A204.1 (cell line): Measurements from ENCODE around the gene ADTRP.

Experiments
- FAIRE-seq: peaks from 2 replicates; lab custom pipeline; 2012; peaks lifted over from hg19 to GRCh38; lab: Jason Lieb, UNC

ADTRP gene

GRCh38 chr6:11778648-11779328 is at the start of gene ADTRP:
Gene ADTRP (minus strand): TSS chr6:11778803. CDS start chr6:11778759, 44 bp downstream.
- FAIRE-seq = no peak

DNA sequence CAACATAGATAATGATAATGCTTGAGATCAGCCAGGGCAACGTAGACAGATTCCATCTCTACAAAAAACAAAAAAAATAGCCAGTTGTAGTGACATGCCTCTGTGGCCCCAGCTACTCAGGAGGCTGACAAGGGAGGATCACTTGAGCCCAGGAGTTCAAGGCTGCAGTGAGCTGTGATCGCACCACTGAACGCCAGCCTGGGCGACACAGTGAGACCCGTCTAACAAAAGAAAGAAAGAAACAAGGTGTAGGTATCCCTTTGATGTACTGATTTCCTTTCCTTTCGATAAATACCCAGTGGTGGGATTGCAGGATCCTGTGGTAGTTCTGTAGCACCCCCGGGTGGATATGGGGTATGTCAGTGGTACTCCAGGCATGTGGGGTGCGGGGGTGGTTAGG is 48.2 kb upstream of the ADTRP start:
- FAIRE-seq = no peak

- FAIRE-seq = no peak
Measured at GRCh38 chr6:11824986-11825385, 46.4 kb upstream of the ADTRP start.

- FAIRE-seq = no peak
Measured at GRCh38 chr6:11822346-11822745, 43.7 kb upstream of the ADTRP start.

GRCh38 chr6:11821781-11822180 is 43.2 kb upstream of the ADTRP start:
- no peak for FAIRE-seq

- no peak for FAIRE-seq
Measured at GRCh38 chr6:11820821-11821220, 42.2 kb upstream of the ADTRP start.

DNA sequence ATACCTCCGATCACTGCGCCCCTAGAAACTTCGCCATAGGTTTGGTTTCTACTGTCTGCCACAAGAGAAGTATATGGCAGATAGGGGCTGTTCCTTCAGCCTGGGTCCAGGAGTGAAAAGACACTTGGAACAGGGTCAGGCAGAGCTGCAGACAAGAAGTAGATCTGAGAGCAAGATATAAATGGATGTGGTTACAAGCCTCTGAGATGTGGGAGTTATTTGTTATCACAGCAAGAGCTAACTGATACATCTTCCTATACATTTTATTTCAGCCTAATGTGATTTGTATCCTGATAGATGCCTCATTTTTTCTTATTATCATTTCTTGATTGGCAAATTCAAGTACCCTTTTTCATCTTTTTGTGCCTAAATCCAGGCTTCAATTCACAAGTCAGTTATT is 40.9 kb upstream of the ADTRP start:
- no peak for FAIRE-seq

- no peak for FAIRE-seq
Measured at GRCh38 chr6:11815231-11815630, 36.6 kb upstream of the ADTRP start.

DNA sequence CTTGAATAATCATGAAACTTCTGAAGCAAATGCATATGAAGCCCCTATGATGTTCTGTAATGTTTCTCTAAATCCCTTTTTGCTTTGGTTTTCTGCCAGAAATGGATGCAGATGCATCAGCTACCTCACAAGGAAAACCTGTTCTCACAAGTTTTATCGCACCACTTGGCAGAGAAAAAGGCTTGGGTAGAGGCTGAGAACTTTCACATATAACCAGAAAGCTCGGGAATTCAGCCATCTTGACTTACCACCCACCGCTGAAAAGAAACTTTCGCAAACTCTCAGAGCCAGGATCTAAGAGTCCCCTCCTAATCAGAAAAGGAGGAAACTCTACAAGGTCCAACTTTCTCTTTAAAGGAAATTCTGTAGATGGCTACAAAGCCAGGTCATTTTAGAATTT is 36.2 kb upstream of the ADTRP start:
- FAIRE-seq = no peak

DNA sequence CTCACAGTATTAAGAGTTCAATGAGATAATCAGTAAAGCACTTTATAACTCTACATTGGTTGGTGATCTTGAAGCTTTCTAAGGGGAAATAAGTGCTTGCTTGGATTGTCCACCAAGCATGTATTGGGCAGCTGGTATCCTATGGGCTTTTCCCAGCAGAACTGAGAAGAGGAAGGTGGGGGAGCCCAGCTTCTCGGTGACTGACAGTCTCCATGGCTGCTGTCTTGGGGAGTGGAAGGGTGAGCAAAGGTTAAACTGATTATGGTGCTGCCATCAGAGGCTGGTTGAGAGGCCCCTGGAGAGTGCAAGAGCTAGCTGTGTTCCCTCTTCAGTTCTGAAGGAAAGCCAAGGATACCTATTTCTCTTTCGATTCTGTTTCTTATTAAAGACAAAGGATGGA is 35.5 kb upstream of the ADTRP start:
- FAIRE-seq = no peak

- FAIRE-seq = no peak
Measured at GRCh38 chr6:11813606-11814005, 35.0 kb upstream of the ADTRP start.

DNA sequence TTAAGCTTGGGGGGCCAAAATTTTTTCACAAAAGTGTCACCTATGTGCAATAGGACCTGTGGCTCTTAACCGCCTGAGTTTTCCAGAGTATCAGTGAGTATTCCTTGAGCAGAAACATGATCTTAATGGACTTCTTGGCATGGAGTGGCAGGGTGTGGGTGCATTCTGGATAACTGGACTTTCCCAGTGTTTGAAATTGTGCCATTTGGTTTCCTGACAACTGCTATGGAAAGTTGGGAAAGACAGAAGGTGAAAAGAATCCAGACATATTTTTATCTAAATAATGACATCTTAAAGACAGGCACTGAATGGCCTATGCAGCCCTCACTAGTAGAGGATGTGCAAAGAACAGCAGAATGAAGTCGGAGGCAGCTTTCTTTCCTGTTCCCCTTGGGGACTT is 34.3 kb upstream of the ADTRP start:
- FAIRE-seq = no peak

- no peak for FAIRE-seq
Measured at GRCh38 chr6:11812439-11812838, 33.8 kb upstream of the ADTRP start.

GRCh38 chr6:11811644-11812264 is 33.2 kb upstream of the ADTRP start:
- FAIRE-seq = no peak

DNA sequence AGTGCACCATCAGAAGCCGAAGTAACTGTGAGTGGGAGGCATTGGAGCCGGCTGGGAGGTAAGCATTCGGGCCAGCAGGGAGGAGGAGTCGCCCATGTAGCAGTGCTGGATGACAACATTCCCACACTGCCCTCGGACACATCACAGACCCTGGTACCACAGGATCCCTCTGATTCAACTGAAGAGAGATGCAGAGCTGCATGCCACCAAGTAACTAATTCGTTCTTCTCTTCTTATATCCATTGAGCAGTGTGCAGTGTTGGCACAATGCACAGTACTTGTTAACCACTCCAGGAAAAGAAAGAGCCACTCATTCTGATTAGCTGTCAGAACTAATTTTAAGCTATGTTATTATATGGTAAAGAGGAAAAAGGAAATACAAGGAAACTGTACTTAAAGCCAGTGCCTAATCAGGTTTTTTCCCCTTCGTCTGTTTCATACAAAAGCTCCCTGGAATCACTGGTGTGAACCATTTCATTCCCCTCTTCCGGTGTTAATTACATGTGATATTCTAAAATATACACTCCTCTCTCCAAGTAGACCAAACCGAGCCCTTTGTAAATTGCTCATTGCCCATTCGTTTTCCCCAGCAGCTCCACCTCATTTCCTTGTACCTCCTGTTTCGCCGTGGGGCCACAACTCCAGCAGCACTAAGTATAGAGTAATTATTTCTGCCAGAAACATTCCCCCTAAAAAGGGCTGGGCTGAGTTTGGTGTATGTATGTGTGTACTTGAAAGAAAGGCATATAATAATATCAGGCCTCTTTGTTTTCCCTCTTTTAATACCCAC is 32.4 kb upstream of the ADTRP start:
- FAIRE-seq = no peak

DNA sequence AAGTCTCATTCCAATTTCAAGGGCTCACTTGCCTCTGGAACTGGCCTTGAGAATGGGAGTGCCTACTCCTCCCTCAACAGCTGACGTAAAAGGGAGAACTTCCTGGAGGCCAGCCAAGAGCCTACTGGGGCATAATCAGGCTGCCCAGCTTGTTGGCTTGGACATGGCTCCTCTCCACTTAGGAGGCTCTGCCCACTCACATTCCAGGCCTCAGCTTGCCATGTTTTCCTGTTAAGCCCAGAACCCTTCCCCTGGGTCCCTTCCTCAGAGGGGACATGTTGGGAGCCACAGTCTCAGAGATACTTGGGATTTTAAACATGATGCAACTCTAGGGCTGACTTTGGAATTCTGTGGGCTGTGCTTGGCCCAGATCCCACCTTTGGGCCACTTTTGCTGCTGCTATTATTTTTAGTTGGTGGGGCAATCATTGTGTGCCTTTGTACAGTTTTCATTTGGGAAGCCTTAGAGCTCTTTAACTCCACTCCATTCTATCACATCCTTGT is 31.5 kb upstream of the ADTRP start:
- FAIRE-seq = no peak

GRCh38 chr6:11808054-11808453 is 29.5 kb upstream of the ADTRP start:
- FAIRE-seq = no peak

- FAIRE-seq = no peak
Measured at GRCh38 chr6:11806561-11807317, 28.1 kb upstream of the ADTRP start.

GRCh38 chr6:11805259-11806053 is 26.9 kb upstream of the ADTRP start:
- FAIRE-seq = no peak

DNA sequence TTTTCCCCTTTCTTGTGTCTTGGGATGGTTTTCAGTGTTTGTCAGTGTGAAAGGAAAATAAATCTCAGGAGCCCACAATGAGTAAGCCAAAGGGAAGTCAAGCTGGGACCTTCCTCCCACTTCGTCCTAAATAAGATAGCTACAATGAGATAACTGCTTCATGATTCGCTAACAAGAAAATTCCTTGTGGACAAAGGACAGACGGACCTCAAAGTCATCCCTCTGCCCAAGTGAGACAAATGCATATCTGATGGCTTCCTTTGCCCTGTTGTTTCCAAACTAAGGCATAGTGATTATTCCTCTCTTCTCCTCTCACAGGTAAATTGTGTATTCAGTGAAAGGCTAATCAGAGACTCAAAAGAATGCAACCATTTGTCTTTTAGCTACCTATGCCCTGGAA is 26.1 kb upstream of the ADTRP start:
- FAIRE-seq = no peak

GRCh38 chr6:11804135-11804534 is 25.5 kb upstream of the ADTRP start:
- no peak for FAIRE-seq

DNA sequence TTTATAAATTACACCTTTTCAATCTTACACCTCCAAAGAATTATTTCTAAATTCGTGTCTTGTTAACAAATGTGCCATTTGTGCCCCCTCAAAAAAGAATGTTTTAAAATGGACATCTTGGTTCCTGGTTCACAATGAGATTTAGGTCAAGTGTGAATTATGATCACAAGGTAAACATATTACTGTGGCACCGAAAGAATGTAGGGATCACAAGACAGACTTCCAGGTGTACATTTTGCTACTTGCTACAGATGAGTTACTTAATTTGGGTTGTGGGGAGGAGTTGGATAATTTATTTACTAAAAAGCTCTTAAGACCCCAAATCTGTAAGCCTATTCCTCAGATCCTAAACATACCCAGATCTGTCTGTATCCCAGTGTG is 25.0 kb upstream of the ADTRP start:
- no peak for FAIRE-seq
